ENCODE measurements around the gene SBNO1. TPM values are rescaled to one million over a fixed set of nuclear protein-coding genes. Genes with fewer than 3 reads are reported as not detected.

SBNO1 gene
- total RNA-seq, 1 donor, result 41.0 TPM

DNA sequence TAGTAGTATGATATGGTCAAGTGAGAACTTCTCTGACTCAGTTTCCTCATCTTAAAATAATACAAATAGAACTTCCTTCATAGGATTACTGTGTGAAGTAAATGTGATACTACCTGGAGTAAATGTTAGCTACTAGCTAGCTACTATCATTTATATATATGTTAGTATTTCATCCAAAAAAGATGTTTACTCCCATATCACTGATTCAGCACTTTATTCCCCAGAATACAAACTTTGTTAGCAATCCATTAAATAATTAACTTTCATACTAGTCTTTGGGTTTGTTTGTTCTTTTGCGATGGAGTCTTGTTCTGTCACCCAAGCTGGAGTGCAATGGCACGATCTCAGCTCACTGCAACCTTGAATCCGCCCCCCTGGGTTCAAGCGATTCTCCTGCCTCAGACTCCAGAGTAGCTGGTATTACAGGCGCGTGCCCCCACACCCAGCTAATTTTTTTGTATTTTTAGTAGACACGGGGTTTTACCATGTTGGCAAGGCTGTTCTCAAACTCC is 8.4 kb downstream of the SBNO1 start:
- TF ChIP-seq, protein P1, sequence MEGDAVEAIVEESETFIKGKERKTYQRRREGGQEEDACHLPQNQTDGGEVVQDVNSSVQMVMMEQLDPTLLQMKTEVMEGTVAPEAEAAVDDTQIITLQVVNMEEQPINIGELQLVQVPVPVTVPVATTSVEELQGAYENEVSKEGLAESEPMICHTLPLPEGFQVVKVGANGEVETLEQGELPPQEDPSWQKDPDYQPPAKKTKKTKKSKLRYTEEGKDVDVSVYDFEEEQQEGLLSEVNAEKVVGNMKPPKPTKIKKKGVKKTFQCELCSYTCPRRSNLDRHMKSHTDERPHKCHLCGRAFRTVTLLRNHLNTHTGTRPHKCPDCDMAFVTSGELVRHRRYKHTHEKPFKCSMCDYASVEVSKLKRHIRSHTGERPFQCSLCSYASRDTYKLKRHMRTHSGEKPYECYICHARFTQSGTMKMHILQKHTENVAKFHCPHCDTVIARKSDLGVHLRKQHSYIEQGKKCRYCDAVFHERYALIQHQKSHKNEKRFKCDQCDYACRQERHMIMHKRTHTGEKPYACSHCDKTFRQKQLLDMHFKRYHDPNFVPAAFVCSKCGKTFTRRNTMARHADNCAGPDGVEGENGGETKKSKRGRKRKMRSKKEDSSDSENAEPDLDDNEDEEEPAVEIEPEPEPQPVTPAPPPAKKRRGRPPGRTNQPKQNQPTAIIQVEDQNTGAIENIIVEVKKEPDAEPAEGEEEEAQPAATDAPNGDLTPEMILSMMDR (IDR thresholded peaks at IDR 0.05; ENCODE audit: insufficient read depth, low read depth, low read length), result no peak
- no peak overlapping the region for H3K4me3 ChIP-seq (ENCODE audit: low read depth, low read length)
- DNase-seq (ENCODE audit: low read depth), result no peak

DNA sequence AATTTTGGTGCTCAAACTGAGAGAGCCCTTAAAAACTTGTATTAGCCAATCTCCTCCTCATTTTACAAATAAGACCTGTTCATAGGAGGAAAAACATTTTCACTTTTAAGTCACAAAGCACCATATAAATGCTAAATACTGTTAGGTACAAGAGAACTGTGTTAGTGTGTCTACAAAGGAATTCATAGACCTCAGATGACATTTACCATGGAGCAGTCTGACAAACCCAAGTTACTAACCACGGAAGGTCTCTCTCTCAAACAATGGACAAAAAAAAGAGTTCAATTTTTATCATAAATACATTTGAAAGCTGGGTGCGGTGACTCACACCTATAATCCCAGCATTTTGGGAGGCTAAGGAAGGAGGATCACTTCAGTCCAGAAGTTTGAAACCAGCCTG is 10.0 kb downstream of the SBNO1 start:
- no peak overlapping the region for H3K4me3 ChIP-seq (ENCODE audit: low read depth, low read length)
- DNase-seq (ENCODE audit: low read depth), result no peak
- TF ChIP-seq, protein P1 (IDR thresholded peaks at IDR 0.05; ENCODE audit: insufficient read depth, low read depth, low read length), result no peak

DNA sequence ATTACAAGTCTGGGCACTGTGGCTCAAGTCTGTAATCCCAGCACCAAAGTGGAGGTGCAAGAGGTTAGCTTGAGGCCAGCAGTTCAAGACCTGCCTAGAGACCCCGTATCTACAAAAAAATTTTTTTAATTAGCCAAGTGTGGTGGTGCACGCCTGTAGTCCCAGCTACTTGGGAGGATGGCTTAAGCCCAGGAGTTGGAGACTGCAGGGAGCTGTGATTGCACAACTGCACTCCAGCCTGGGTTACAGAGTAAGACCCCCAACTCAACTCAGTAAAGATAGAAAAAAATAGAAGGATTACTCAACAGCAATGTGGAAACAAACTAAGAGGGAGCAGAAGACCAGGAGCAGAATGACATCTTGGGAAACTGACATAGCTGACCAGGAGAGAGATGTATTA is 13.3 kb downstream of the SBNO1 start:
- TF ChIP-seq, protein P1 (IDR thresholded peaks at IDR 0.05; ENCODE audit: insufficient read depth, low read depth, low read length), result no peak
- no peak for DNase-seq (ENCODE audit: low read depth)

DNA sequence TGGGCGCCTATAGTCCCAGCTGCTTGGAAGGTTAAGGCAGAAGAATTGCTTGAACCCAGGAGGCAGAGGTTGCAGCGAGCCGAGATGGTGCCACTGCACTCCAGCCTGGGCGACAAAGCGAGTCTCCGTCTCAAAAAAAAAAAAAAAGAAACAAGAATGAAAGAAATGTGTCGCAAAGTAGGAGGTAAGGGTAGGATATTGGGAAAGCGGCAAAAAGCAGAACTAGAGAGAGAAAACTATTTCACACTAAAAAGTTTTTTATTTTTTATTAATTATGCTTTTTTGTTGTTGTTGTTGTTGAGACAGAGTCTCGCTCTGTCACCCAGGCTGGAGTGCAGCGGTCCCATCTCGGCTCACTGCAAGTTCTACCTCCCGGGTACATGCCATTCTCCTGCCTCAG is 17.7 kb downstream of the SBNO1 start:
- no peak overlapping the region for H3K4me3 ChIP-seq (ENCODE audit: low read depth, low read length)
- no peak for DNase-seq (ENCODE audit: low read depth)
- TF ChIP-seq, protein P1 (IDR thresholded peaks at IDR 0.05; ENCODE audit: insufficient read depth, low read depth, low read length), result no peak

More for the DNA sequence above, 13.3 kb downstream of the SBNO1 start:
- H3K4me3 ChIP-seq (ENCODE audit: low read depth, low read length), result no peak overlapping the region

DNA sequence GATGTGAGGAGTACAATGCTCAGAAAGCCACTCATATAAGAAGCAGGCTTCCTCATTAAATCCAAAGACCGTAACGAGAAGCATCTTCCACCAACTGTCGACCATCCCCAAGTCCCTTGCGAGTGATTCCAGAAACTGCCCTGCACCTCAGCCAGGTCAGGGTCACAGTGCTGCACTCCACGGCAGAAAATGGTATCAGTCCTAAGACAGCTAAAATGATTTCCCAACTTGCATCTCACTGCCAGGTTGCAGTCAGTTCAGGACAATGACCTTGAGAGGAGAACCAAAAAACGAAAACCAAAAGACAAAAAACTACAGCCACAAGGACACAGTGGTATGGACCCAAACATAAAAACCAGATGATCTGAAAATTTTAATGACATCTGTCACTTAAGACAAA is 20.6 kb downstream of the SBNO1 start:
- no peak for DNase-seq (ENCODE audit: low read depth)
- TF ChIP-seq, protein P1 (IDR thresholded peaks at IDR 0.05; ENCODE audit: insufficient read depth, low read depth, low read length), result no peak
- no peak overlapping the region for H3K4me3 ChIP-seq (ENCODE audit: low read depth, low read length)

DNA sequence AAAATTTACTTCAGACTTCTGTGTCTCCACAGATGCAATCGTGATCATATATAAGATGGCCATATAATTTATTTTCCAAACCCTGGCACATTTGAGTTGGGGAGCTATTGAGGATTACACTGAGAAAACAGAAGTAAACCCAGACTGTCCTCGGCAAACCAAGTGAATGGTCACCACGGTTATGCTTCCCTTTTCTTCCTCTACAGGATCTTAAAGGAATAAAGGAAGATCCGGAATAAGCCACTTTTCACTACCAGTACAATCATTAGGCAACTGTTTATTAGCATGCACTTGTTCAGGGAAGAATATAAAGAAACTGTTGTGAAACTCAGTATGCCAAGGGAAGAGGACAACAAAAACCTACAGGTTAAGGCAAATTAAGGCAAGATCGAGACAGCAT is 27.6 kb downstream of the SBNO1 start:
- H3K4me3 ChIP-seq (ENCODE audit: low read depth, low read length), result no peak overlapping the region
- DNase-seq (ENCODE audit: low read depth), result no peak
- TF ChIP-seq, protein P1 (IDR thresholded peaks at IDR 0.05; ENCODE audit: insufficient read depth, low read depth, low read length), result no peak

DNA sequence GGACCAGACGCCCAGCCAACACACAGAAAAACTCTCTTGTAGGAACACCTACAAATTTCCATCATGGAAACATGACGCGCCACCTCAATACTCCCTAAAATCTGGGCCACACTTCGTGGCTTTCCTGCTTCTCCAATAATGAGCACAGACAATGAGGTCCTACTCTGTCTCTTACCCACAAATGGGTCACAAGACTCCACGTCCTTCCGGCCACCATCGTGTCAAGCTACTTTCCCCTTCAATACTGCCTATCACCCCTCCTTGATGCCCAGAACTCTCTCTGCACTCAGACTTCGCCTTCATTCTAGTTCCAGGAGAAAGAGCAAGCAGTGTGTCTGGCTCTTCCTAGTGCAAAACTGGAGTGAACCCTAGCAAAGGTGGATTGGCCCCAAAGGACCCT is 28.1 kb downstream of the SBNO1 start:
- TF ChIP-seq, protein P1 (IDR thresholded peaks at IDR 0.05; ENCODE audit: insufficient read depth, low read depth, low read length), result no peak
- DNase-seq (ENCODE audit: low read depth), result no peak
- H3K4me3 ChIP-seq (ENCODE audit: low read depth, low read length), result no peak overlapping the region
